CMK (cell line): ENCODE data around the gene FBXL7.

Source experiments
- DNase-seq: peaks from one replicate; pipeline ENCODE4 v3.0.0-alpha.2; 2010; ENCODE audit warnings: low read depth

FBXL7 gene

DNA sequence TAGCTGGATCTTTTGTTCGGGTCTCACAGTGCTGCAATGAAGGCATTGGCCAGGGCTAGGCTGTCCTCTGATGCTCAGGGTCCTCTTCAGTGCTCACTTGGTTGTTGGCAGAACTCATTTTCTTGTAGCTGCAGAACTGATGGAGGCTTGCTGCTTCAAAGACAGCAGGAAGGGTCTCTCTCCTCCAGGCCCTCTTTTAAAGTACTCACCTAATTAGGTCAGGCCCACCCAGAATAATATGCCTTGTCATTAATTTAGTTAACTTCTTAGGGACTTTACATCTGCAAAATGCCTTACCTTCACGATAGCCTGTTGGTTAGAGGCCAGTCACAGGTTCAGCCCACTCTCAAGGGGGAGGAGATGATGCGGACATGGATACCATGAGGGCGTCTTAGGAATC is 114.7 kb downstream of the FBXL7 start:
- no peak for DNase-seq

DNA sequence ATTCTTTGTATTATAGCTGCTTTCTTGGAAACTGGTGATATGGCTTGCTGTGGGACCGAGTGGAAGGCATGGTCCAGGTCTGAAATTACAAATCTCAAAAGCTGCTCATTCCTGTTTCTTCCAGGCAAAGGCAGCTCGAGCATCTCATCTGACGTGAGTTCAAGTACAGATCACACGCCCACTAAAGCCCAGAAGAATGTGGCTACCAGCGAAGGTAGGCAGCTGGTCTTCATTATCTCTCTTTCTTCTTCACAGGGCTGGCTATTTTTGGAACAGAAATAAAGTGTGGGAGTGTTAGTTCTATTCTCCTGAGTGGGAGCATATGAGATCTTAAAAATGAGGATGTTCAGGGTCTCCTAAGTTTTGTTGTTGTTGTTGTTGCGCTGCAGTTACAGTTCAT is 115.9 kb downstream of the FBXL7 start:
- DNase-seq: no peak

DNA sequence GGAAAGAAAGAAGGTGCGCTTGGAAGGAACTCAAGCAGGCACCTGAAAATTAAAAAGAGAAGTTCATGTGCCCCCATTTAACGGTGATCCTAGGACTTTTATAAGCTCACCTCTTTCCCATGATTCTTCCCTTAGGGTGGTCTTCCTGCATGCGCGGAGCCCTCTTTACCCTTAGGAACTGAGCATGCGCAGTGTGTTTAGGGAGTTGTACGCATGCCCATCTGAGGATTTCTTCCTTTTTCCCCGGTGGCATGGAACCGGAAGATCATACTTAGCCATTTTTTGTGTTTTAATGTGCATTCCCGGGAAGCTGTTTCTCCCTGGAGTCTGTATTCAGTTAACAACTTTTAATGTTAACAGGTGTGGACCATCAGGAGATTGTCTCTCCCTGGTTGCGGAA is 119.0 kb downstream of the FBXL7 start:
- DNase-seq: no peak

DNA sequence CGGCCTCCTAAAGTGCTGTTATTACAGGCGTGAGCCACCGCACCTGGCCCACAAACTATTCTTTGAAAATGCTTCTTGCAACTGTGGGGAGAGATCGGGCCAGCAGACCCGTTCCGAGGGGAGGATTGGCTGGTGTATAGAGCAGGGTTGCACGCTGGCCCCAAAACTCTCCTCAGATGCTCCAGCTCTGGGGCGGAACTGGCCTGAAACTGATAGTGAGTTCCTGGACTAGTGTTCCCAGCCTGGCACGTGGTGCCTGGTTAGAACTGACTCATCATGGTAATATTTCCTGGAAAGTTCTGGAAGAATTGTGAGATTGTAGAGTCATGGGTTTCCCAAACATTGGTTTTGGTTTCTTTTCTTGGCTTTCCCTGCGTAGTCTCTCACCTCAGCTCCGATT is 120.5 kb downstream of the FBXL7 start:
- no peak for DNase-seq

DNA sequence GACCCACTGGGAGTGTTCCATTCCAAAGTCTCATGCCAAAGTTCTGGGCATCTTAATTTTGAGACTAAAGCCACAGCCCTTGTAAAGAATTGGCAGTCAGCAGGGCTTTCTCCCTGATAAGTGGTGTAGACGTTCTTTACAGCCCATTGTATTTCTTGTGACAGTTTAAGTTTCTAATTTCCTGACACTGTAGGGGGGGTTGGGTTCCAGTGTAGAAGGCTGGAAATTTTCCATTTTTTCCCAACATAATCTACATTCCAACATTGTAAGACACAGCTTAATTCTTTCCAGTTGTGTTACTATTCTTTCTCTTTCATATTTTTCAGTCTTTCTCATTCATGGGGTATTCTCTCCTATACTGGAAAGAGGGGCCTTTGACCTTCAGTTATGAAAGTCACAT is 121.1 kb downstream of the FBXL7 start:
- DNase-seq: no peak

DNA sequence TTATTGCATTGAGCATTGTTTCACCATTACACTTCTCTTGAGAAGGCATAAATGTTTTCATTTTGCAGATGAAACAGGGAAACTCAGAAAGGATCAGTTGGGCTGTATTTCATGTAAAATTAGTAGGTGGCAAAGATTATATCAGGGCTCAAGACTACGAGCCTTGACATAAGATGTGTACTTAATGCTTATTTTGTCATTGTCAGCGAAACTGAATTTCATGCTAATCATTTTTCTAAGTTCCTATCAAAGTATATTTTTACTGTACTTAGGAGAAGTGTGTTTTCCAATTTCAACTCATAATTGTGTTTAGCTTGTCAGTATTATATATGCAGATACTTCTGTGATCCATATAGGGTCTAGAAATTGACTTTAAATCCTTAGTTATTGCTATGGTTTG is 123.8 kb downstream of the FBXL7 start:
- DNase-seq: no peak

DNA sequence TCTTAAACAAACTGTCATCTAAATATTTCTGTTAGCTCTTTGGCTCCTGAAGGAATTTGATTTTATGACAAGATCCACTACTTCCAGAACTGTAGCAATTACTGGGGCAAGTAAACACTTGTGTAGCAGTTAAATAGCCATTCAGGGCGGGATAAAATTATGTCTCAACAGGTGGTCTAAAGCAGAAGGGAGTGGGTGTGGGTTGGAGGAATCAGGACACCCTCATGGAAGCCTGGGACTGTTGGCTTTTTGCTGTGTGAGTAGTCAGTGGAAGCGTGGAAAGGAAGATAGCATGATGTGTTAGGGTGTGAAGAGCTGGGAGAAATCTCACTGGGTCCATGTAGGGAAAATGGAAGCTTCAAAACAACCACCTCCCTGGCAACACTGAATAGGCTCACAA is 127.1 kb downstream of the FBXL7 start:
- no peak for DNase-seq

DNA sequence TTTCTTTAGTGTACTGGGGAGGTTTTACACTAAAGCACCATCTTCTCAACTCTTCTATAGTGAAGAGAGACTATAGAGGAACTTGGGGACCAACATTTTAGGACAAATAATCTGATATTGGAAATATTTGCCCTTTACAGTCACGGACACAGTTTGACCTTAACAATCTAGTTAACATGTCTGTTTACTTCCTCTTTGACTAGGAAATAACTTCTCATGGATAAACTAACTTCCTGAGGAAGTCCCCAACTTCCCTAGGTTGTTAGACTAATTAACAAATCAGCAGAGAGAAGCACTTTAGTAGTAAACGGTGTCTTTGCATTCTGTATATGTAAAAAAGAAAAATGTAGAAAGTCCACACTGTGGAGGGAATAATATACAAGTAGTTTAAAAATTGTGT is 127.7 kb downstream of the FBXL7 start:
- DNase-seq: no peak

DNA sequence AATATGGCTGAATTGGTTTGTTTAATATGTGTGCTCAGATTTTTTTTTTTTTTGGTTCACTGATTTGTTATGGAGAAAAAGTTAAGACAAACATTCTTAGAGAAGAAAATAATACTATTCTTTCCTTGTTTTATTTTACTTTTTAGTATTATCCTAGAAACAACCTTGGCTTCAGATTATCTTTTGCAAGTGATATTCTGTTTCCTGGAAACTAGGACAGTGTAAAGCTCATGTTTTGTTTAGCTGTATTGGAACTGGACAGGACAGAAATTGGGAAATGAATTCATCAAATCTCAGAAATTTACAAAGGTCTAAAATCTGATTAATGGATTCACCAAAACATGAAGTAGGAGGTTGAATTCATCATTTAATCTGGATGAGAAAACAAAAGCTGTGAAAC is 130.5 kb downstream of the FBXL7 start:
- no peak for DNase-seq

DNA sequence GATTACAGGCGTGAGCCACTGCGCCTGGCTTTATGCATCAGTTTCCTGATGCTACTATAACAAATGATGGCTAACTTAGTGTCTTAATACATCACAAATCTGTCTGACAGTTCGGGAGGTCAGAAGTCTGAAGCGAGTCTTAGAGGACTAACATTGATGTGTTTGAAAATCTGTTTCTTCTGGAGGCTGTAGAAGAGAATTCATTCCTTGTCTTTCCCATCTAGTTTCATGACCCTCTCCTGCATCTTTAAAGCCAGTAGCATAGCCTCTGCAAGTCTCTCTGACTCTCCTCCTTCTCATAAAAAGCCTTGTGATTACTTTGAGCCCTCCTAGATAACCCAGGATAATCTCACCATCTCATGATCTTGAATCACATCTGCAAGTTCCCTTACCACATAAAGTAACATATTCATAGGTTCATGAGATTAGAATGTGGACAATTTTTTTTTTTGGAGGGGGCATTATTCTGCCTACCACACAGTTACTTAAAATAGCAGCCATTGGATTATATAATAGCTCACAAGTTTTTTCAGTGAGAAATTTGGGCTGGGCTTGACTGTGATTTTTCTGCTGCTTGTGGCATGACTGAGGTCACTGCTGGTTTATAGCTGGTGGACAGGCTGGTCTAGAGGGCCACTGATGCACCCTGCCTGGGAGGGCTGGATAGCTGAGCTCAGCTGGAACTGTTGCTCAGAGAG is 134.8 kb downstream of the FBXL7 start:
- DNase-seq: no peak

DNA sequence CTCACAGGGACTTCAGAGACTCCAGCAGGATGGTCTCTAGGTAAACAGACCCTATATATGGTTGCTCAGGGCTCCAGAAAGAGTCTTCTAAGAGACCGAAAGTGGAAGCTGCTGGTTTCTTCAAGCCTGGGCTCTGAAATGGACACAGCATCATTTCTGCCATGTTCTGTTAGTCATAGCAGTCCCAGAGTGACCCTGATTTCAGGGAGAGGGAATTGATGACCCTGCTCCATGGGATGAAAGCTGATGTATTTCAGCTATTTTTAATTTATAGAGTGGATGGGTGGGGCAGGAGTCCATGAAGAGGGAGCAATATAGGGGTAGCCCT is 135.3 kb downstream of the FBXL7 start:
- no peak for DNase-seq

DNA sequence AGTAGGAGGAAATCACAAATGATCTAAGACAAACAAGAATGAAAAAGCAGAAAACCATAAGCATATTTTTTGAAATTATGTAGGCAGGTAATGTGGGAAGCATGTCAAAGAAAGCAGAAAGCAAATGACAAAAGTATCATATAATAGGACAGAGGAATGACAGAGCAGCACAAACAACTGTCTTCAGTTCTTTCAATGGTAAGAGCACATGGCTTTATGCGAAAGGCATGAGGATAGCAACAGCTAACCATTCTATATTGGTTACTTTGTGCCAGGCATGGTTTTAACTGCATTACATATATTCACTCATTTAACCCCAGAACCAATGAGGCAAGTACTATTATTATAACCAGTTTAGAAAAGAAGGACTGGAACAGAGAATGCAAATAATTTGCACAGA is 137.4 kb downstream of the FBXL7 start:
- DNase-seq: no peak

DNA sequence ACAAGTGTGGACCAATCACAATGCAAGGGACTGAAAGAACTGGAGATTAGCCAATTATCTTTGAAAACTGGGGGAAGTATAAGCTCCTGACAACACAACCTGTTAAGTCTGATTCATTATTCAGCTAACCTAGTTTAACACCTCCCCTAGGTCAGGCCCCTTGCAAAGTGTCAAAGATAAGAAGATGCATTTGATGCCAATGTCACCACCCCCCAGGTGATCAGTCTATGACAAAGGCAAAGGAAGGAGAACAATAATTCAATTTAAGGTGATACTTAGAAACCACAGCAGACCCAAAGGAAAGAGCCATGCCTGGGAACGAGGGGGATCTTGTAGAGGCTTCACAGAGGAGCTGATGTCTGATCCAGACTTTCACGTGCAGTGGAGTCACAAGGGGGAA is 137.9 kb downstream of the FBXL7 start:
- no peak for DNase-seq

DNA sequence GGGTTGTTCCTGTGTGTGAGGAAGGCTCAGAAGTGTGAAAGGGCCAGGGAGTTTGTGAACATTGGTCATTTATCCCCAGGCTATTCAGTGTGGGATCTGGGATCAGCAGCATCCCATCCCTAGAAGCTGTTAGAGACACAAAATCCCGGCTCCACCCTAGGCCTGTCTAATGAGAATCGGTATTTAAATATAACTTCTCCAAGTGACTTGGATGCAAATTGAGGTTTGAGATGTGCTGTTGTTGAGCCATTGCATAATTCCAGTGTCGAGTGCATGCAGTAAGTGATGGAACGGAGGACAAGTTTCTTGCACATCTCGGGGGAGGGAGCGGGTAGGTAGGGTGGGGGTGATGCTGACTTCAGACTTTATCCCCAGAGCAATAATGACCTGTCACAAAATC is 138.3 kb downstream of the FBXL7 start:
- DNase-seq: no peak

DNA sequence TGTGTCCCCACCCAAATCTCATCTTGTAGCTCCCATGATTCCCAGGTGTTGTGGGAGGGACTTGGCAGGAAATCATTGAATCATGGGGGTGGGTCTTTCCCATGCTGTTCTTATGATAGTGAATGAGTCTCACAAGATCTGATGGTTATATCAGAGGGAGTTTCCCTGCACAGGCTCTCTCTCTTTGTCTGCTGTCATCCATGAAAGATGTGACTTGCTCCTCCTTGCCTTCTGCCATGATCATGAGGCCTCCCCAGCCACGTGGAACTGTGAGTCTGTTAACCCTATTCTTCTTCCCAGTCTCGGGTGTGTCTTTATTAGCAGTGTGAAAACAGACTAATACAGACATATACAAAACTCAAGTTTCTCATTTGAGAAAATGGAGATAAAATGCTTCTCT is 139.3 kb downstream of the FBXL7 start:
- DNase-seq: no peak

DNA sequence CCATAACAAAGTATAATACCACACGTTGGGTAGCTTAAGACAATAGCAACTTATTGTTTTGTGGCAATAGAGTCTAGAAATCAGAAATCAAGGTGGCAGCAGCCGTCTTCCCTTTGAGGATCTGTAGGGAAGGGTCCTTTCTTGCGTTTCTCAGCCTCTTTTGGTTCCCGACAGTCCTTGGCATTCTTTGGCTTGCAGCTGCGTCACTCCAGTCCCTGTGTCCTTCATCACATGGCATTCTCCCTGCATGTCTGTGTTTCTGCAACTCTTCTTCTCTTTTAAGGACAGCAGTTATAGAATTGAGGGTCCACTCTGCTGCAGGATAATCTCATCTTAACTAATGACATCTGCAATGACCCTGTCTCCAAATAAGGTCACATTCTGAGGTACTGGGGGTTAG is 140.1 kb downstream of the FBXL7 start:
- DNase-seq: no peak

DNA sequence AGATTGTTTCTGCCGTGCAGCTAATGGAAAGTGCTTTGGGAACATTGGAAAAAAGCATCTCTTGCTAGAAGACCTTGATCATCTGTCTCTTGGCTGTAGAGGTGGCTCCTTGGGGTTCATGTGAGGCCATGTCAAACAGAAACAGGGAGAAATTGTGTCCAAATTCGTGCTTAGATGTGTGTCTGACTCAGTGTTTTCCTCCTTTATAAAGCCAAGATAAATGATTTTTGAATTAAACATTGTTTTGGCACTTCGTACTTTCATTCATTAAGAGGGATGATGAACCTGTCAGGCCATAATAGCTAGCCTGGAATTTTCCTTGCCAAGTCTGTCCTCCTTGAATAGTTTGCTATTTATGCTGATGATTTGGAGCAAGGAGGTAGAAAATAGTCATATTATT is 143.8 kb downstream of the FBXL7 start:
- no peak for DNase-seq

DNA sequence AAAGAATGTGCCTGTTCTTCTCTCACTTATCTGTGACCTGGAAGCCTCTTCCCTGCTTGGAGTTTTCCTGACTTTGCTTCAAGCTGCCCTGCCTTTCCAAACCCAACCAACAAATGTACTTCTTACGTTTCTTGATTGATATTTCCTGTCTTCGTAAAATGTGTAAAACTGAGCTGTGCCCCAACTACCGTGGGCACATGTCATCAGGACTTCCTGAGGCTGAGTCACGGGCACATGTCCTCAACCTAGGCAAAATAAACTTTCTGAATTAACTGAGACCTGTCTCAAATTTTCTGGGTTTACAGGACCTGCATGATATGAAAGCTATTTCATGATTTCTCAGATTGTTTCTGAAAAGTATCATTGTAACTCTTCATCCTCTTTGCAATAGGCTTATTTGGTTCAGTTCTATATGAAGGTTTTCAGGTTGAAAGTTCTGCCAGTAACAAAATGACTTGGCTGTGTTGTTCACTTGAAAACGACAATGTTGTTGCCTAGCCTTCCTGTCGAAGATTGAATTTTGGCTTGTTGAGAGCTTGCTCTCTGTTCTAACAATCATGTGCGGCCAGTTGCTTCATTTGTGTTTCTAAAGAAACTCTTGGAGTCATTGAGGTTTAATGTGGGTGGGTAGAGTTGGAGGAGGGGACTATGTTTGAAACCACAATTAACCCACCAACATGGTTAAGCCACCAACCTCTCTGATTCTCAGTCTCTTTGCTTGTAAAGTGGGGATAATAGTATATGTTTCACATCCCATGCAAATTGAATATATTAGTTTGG is 145.6 kb downstream of the FBXL7 start:
- no peak for DNase-seq

DNA sequence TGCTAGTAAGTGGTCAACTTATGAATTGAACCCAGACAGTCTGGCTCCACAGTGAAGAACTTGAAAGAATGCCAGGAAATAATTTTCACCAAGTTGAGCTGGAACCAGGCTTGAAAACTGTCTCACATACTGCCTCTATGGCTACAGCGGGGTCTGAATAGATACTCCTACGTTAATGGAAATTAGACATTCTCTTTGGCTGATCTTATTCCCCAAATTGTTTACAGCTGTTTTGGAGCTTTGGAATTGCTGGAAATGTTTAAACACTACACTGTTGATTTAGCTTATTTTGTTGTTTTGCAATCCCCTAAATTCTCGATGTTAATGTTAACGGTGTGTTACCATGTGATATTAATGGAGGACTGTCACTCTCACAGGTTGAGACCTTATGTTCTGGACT is 146.4 kb downstream of the FBXL7 start:
- no peak for DNase-seq

DNA sequence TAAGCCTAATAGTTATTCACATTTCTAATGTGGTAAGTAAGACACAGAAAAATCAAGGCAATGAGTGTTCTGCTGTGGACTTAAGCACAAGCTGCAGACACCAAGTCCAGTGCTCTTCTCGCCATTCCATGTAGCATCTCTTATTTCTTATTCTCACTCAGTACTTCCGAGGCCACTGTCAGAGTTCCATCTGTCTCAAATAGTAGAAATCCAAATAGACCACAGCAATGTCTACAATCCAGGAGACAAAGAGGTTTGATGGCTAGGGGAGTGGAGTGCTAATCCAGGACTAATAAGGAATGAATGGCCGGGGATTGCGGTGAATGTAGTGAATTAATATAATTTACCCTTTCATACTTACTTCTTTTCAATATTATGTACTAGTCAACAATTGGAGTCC is 147.3 kb downstream of the FBXL7 start:
- DNase-seq: no peak

DNA sequence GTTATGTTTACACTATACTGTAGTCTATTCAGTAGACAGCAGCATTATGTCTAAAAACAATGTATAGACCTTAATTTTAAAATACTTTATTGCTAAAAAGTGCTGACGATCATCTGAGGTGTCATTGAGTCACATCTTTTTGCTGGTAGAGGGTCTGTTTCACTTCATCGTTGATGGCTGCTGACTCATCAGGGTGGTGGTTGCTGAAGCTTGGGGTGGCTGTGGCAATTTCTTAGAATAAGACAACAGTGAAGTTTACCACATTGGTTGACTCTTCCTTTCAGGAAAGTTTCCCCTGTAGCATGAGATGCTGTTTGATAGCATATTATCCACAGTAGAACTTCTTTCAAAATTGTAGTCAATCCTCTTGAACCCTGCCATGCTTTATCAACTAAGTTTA is 150.3 kb downstream of the FBXL7 start:
- DNase-seq: no peak

DNA sequence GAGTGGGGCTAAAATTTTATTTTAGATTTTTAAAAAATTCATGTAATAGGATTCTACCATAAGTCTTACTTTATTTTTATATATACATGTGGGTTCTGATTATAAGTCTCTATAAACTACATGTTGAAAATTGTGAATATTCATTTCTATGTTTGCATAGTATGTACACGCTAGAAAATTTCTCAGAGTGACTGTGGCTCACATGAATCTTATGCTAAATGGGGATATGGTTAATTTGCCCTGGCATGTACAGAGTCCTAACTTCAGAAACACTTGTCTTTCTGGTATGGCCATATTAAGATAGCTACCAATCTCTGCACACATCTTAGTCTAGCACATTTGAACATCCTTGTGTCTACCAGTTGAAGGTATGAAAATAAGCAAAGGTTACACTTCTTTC is 154.8 kb downstream of the FBXL7 start:
- no peak for DNase-seq

DNA sequence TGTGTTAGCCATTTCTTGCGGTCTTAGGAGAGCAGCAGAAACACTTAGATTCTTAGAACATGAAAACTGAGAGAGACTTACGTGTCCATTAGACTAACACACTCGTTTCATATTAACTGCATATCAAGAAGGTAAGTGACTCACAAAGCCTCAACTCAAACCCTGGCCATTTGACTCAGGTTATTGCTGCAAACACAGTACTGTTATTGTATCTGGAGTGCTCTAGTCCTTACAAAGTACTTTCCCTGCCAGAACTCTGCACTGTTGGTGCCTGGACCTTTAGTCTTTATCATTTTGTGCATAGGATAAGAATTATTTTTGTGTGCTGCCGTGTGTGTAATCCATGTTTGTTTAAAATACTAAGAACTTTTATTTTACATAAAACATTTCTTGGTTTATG is 155.7 kb downstream of the FBXL7 start:
- no peak for DNase-seq

DNA sequence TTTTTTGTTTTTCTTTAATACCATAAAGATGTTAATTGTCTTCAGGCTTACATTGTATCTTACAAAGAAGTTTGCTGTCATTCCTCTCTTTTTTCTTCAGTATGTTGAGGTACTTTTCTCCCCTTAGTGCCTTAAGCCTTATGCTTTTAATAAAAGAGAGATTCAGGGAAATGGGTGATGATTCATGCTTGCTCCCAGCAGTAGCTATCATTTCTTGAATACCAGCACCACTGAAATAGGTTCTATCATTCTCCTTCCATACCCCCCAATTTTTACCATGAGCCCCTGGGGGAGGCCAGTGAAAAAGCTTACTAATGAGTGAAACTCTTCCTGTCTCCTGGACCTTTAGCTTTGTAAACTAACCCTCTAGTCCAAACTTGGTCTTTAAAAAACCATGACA is 165.0 kb downstream of the FBXL7 start:
- no peak for DNase-seq
